Right lobe of liver (tissue), 6 donors: ENCODE measurements around the gene LHCGR. TPM values are rescaled to one million over a fixed set of nuclear protein-coding genes. Genes with fewer than 3 reads are reported as not detected.
"Not testable (repeated sequence)": the region's sequence is repeated elsewhere in the genome, so short reads cannot be mapped to it uniquely, and the experiment has no call there.

ENCODE experiments used
- ATAC-seq, 4 donors: fragments of 200-7000 bp; cut with Tn5 transposase; one replicate each; pipeline ENCODE4 v1.9.1; 2020; ENCODE audit warnings: mild to moderate bottlenecking in 4 of 4, moderate library complexity in 4 of 4
- DNase-seq, 3 donors: peaks; one replicate each; pipeline ENCODE4 v3.0.0-alpha.2; 2020
- H3K27ac ChIP-seq, 3 donors: fragments of 200-600 bp; one replicate each; pipeline ENCODE4 v1.8.0; 2022
- H3K27me3 ChIP-seq, 2 donors: fragments of 200-600 bp; one replicate each; pipeline ENCODE4 v1.8.0; 2022
- H3K36me3 ChIP-seq, 4 donors: fragments of 200-600 bp; sonication (generic) in 1 of 4; one replicate each; pipeline versions ENCODE4 v1.5.1 to v1.8.0; 2017 to 2022; ENCODE audit warnings: control low read depth in 1 of 4
- H3K4me1 ChIP-seq, 4 donors: fragments of 200-600 bp; sonication (generic) in 1 of 4; one replicate each; pipeline versions ENCODE4 v1.5.1 to v1.8.0; 2017 to 2022; ENCODE audit warnings: control low read depth in 1 of 4
- H3K4me3 ChIP-seq, 3 donors: fragments of 200-600 bp; one replicate each; pipeline ENCODE4 v1.8.0; 2022
- H3K9me3 ChIP-seq, 4 donors: fragments of 200-600 bp; sonication (generic) in 1 of 4; one replicate each; pipeline versions ENCODE4 v1.5.1 to v1.8.0; 2017 to 2022; ENCODE audit warnings: control low read depth in 1 of 4
- POLR2A ChIP-seq: fragments of 450-650 bp; IDR thresholded peaks from one replicate; pipeline ENCODE4 v1.6.1; 2017; ENCODE audit warnings: antibody characterized with exemption, mild to moderate bottlenecking
- WGBS: methylation state at CpG from one replicate; pipeline ENCODE4 v1.1.6; 2018; ENCODE audit warnings: low coverage, low lambda C conversion rate; ENCODE audit not compliant: insufficient coverage; ENCODE audit errors: missing lambda C conversion rate; 5-methylcytosine and 5-hydroxymethylcytosine counted together
- intact Hi-C, 2 donors: fragments of 100-400 bp; cut with DNase I; formaldehyde crosslinking; loops; one replicate each; pipeline versions ENCODE4 v1.11.2 to v1.14.1; 2022
- total RNA-seq, 6 experiments: library from RNA; depleted of rRNA in 2 of 6; stranded (reverse); fragments of >200 nt in 2 of 6; fragmentation: NEBNext Ultra II Directional in 3 of 6; extraction: Animal tissue kit (Norgen Biotek cat#: 25700) in 3 of 6; gene quantifications; one replicate each; pipeline versions ENCODE4 v1.1.0 to v1.2.4, GENCODE V29; 2016 to 2023
- TF ChIP-seq, protein P1 (sequence below), 4 donors: fragments of 200-600 bp in 3 of 4; fragments of 450-650 bp in 1 of 4; IDR thresholded peaks; one replicate each; pipeline versions ENCODE4 v1.5.1 to v1.8.0; 2016 to 2022; ENCODE audit warnings: antibody characterized with exemption in 4 of 4, mild to moderate bottlenecking in 2 of 4
- donor health status: DM: no; HTN: yes; CAD: no.
- donor health status: DM: no; HTN: no; CAD: no.
- donor health status: DM: no; HTN: no; CAD: no.
- donor health status: DM: no; HTN: yes; CAD: no.
- donor health status: DM: no; HTN: yes; CAD: no.

Gene LHCGR
- total RNA-seq, 6 experiments from 2014 or later: not detected

DNA sequence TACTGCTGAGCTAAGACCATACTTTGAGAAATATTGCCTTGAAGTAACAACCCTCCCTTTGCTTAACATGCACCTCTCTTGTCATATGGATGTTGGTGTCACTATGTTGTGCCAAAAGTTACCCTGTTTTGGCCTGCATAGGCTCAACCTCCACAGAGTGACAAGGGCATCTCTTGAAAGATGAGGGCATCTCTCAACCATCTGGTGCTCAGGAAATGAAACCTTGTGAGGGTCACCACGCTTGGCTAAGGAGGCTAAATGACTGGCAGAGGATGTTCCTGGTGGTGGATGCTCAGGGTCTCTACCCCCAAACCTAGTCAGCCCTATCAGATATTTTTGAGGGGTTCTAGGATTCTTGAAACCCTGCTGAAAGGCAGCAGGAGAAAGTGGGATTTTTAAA, 2.3 kb downstream of the LHCGR start:
- Histone ChIP-seq H3K9me3 (no peaks in the 10 kb centered on the region), H3K36me3 (no peaks in the 10 kb centered on the region), H3K4me3 (no peak overlapping the region), H3K27me3 (no peaks in the 10 kb centered on the region), H3K4me1 (no peaks in the 10 kb centered on the region), H3K27ac (no peak overlapping the region)
- ATAC-seq (no peak), DNase-seq (no peak)
- 20% methylated on average over 1 of the region's 1 CpG for WGBS
- TF ChIP-seq, protein P1, sequence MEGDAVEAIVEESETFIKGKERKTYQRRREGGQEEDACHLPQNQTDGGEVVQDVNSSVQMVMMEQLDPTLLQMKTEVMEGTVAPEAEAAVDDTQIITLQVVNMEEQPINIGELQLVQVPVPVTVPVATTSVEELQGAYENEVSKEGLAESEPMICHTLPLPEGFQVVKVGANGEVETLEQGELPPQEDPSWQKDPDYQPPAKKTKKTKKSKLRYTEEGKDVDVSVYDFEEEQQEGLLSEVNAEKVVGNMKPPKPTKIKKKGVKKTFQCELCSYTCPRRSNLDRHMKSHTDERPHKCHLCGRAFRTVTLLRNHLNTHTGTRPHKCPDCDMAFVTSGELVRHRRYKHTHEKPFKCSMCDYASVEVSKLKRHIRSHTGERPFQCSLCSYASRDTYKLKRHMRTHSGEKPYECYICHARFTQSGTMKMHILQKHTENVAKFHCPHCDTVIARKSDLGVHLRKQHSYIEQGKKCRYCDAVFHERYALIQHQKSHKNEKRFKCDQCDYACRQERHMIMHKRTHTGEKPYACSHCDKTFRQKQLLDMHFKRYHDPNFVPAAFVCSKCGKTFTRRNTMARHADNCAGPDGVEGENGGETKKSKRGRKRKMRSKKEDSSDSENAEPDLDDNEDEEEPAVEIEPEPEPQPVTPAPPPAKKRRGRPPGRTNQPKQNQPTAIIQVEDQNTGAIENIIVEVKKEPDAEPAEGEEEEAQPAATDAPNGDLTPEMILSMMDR (IDR thresholded peaks at IDR 0.05): no peak
- TF ChIP-seq POLR2A: no peak
- intact Hi-C loops: no loop called here

DNA sequence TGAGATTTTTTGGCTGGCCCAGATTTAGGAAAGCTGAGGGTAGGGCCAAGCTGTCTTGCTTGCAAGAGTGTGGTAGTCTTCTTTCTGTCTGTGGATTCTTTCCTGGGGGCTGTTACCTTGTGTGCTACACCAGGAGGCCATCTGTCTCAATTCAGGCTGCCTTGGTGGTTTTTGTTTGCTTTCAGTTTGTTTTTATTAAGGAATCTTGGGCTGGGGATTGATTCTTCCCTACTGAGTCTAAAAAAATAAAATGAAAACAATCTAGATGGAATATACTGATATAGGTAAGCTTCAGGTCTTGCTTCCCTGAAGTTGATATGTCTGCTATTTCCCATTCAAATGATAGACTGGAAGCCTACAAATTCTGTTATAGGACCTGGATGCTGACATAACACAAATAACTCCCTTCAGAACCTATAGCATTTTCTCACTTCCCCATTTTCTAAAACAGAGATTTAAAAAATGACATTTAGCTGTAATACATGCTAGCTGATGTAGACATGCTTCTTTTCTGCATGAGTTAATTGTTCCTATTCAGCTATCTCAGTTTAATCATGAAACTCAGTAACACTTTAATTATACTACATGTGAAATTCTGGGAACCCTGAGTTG, 5.3 kb downstream of the LHCGR start:
- no peak for TF ChIP-seq POLR2A
- TF ChIP-seq, protein P1 (IDR thresholded peaks at IDR 0.05): no peak
- intact Hi-C loops: no loop called here
- no peak for ATAC-seq
- Histone ChIP-seq H3K36me3 (no peaks in the 10 kb centered on the region), H3K4me1 (no peaks in the 10 kb centered on the region), H3K9me3 (no peaks in the 10 kb centered on the region), H3K4me3 (no peak overlapping the region), H3K27ac (no peak overlapping the region), H3K27me3 (no peaks in the 10 kb centered on the region)
- no peak for DNase-seq

DNA sequence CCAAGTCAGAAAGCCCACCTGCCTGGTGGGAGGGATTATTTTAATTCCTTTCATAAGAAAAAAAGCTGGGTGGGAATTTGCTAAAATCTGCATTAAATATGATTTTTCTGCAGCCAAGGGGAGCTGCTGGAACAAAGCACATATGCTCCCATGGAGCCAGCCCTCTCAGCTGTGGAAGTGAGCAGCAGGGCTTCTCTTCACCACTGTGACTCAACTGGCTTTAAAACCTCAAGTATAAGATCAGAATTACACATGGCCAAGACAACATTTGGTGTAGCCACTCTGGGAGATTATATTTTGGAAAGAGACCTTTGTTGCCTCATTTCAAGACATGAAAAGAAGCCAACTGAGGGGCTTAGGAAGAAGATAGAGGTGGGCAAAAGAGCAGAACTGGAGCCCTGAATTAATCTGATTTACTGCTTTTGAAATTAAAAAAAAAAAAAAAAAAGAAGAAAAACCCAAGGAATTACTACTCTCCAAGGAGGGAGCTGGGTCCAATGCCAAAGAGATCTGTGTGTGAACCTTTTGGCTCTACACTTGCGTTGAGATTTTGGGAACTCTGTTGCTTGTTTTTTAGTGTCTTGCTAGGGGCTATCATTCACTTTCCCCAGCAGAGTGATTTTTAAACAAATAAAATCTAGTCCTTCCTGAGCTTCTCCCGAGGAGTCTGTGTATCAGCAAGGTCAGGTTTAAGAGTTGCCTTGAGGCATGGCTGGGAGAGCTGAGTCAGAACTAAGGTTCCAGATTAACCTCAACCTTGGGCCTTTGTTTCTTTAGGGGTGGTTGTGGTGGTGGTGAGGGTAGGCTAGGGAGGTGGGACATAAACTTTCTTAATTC, 6.0 kb downstream of the LHCGR start:
- no peaks in the 10 kb centered on the region for H3K27me3 ChIP-seq
- DNase-seq (no peak), ATAC-seq (no peak)
- 64% methylated on average over 2 of the region's 2 CpGs for WGBS
- H3K4me1 ChIP-seq: no peaks in the 10 kb centered on the region
- no peak for TF ChIP-seq POLR2A
- TF ChIP-seq, protein P1 (IDR thresholded peaks at IDR 0.05): no peak
- H3K36me3 ChIP-seq: no peaks in the 10 kb centered on the region
- no peak overlapping the region for H3K27ac ChIP-seq
- no peak overlapping the region for H3K4me3 ChIP-seq
- no peaks in the 10 kb centered on the region for H3K9me3 ChIP-seq
- intact Hi-C loops: no loop called here

DNA sequence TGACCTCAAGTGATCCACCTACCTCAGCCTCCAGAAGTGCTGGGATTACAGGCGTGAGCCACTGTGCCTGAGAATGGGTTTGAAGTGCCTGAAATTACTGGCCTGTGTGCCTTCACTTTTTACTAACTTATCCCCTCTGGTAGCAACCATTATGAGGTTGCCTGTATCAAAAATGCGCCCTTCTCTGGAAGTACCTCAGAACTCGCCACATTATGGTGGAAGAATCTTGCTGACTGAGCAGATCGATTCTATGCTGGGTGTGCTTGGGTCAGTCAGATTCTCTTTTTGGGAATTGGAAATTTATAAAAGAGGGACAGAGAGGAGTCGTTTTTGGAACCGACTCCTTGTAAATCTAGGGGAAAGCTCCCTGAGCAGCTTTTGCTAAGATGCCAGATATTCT, 8.2 kb downstream of the LHCGR start:
- intact Hi-C loops: no loop called here
- 64% methylated on average over 5 of the region's 6 CpGs for WGBS
- TF ChIP-seq POLR2A: no peak
- TF ChIP-seq, protein P1 (IDR thresholded peaks at IDR 0.05): no peak

DNA sequence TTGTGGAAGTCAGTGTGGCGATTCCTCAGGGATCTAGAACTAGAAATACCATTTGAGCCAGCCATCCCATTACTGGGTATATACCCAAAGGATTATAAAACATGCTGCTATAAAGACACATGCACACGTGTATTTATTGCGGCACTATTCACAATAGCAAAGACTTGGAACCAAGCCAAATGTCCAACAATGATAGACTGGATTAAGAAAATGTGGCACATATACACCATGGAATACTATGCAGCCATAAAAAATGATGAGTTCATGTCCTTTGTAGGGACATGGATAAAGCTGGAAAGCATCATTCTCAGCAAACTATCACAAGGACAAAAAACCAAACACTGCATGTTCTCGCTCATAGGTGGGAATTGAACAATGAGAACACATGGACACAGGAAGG, 16.3 kb downstream of the LHCGR start:
- H3K36me3 ChIP-seq, H3K4me3 ChIP-seq, H3K27ac ChIP-seq, H3K9me3 ChIP-seq, H3K4me1 ChIP-seq, ATAC-seq, intact Hi-C loops, DNase-seq, H3K27me3 ChIP-seq: not testable (repeated sequence)
- 57% methylated on average over 1 of the region's 4 CpGs for WGBS

More for the DNA sequence above, 8.2 kb downstream of the LHCGR start:
- no peak overlapping the region for H3K27ac ChIP-seq
- H3K4me3 ChIP-seq: no peak overlapping the region
- no peaks in the 10 kb centered on the region for H3K36me3 ChIP-seq
- H3K4me1 ChIP-seq: no peaks in the 10 kb centered on the region
- ATAC-seq (no peak), DNase-seq (no peak)
- H3K9me3 ChIP-seq: no peaks in the 10 kb centered on the region
- no peaks in the 10 kb centered on the region for H3K27me3 ChIP-seq
